KMS-11 (cell line): ENCODE measurements around the gene PCSK2.

Experiments used
- H2AFZ ChIP-seq: fragments of 200-600 bp; sonication (generic); 2 replicates; pipeline ENCODE4 v1.6.1; 2016; ENCODE audit warnings: antibody characterized with exemption, mixed run types, low read depth
- H3K27ac ChIP-seq: fragments of 200-600 bp; sonication (generic); 2 replicates; pipeline ENCODE4 v1.6.1; 2016; ENCODE audit warnings: mild to moderate bottlenecking, mixed run types
- H3K27me3 ChIP-seq: fragments of 200-600 bp; sonication (generic); 2 replicates; pipeline ENCODE4 v1.6.1; 2017; ENCODE audit warnings: mild to moderate bottlenecking, low read depth, mixed run types, moderate library complexity; ENCODE audit not compliant: insufficient read depth
- H3K36me3 ChIP-seq: fragments of 200-600 bp; sonication (generic); 2 replicates; pipeline ENCODE4 v1.6.1; 2017; ENCODE audit warnings: mild to moderate bottlenecking, mixed run types; ENCODE audit not compliant: insufficient read depth
- H3K4me1 ChIP-seq: fragments of 200-600 bp; sonication (generic); 2 replicates; pipeline ENCODE4 v1.6.1; 2016; ENCODE audit warnings: mild to moderate bottlenecking, low read depth, mixed run types; ENCODE audit not compliant: poor library complexity, severe bottlenecking
- H3K4me2 ChIP-seq: fragments of 200-600 bp; sonication (generic); 2 replicates; pipeline ENCODE4 v1.7.0; 2016; ENCODE audit warnings: mild to moderate bottlenecking, mixed run types
- H3K4me3 ChIP-seq: fragments of 200-600 bp; sonication (generic); IDR thresholded peaks from 2 replicates; pipeline ENCODE4 v1.6.1; 2017; ENCODE audit warnings: low read depth, low read length, mixed read lengths; ENCODE audit not compliant: insufficient read depth
- H3K79me2 ChIP-seq: fragments of 200-600 bp; sonication (generic); 2 replicates; pipeline ENCODE4 v1.6.1; 2016; ENCODE audit warnings: low read depth, mixed run types; ENCODE audit not compliant: insufficient read depth
- H3K9ac ChIP-seq: fragments of 200-600 bp; sonication (generic); 2 replicates; pipeline ENCODE4 v1.6.1; 2016; ENCODE audit warnings: mild to moderate bottlenecking, mixed run types
- H4K20me1 ChIP-seq: fragments of 200-600 bp; sonication (generic); 2 replicates; pipeline ENCODE4 v1.6.1; 2016; ENCODE audit warnings: mild to moderate bottlenecking, mixed run types; ENCODE audit not compliant: insufficient read depth
- CTCF ChIP-seq: fragments of 200-600 bp; sonication (generic); conservative IDR thresholded peaks from 2 replicates; pipeline ENCODE4 v1.6.1; 2017; ENCODE audit warnings: low read depth, mild to moderate bottlenecking, antibody characterized with exemption, low read length, moderate library complexity, mixed read lengths

Gene PCSK2

DNA sequence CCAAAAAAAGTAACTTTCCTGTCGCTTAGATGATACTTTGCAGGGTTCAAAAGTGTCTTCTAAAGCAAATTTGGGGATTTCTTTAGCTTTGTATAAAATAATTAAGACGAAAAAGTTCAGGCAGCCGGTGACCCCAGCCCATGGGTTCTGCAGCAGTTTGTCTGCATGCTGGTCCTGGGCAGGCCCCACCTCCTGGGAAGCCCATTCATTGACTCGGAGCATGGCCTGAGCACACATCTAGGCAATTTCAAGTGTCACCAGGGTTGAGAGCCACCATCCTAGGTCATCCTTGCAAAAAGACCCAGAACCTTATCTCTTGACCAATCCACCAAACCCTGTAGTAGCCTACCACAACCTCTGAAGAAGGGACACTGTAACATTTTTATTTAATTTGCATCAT lies 283.7 kb downstream of the PCSK2 start:
- Histone ChIP-seq H4K20me1 (no peaks in the 10 kb centered on the region), H3K4me1 (peaks cover 3% of the 10 kb centered on the region), H3K4me2 (no peak overlapping the region), H2AFZ (no peak overlapping the region), H3K9ac (no peak overlapping the region), H3K4me3 (no peak overlapping the region), H3K27ac (no peak overlapping the region), H3K36me3 (no peaks in the 10 kb centered on the region), H3K79me2 (no peaks in the 10 kb centered on the region), H3K27me3 (no peaks in the 10 kb centered on the region)
- TF ChIP-seq CTCF, result no peak

- Histone ChIP-seq H3K9ac (no peak overlapping the region), H3K79me2 (no peaks in the 10 kb centered on the region), H2AFZ (no peak overlapping the region), H3K4me2 (no peak overlapping the region), H3K27me3 (no peaks in the 10 kb centered on the region), H4K20me1 (no peaks in the 10 kb centered on the region), H3K27ac (no peak overlapping the region), H3K4me1 (no peaks in the 10 kb centered on the region), H3K36me3 (no peaks in the 10 kb centered on the region), H3K4me3 (no peak overlapping the region)
- TF ChIP-seq CTCF, result no peak
These were observed 284.6 kb downstream of the PCSK2 start for GRCh38 chr20:17511401-17511800.

- Histone ChIP-seq H3K4me3 (no peak overlapping the region), H3K27ac (no peak overlapping the region), H3K4me2 (no peak overlapping the region), H3K79me2 (no peaks in the 10 kb centered on the region), H3K27me3 (no peaks in the 10 kb centered on the region), H3K9ac (no peak overlapping the region), H3K36me3 (no peaks in the 10 kb centered on the region), H2AFZ (no peak overlapping the region), H3K4me1 (no peaks in the 10 kb centered on the region), H4K20me1 (no peaks in the 10 kb centered on the region)
- no peak for TF ChIP-seq CTCF
These were observed 287.1 kb downstream of the PCSK2 start for GRCh38 chr20:17513939-17514338.

DNA sequence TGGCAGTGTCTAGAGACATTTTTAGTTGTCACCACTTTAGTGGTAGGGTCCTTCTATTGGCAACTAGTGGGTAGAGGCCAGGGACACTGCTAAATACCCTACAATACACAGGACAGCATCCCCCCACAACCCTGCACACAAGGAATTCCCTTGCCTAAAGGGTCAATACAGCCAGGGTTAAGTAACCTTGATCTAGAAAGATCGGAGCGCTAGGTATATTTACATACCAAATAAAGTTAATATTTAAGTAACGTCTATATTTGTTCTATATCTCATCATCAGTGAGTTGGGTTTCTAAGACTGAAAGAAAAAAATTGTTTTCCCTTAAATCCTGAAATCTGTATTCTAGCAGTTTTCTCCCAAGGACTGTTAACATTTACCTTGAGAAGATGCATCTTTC lies 288.2 kb downstream of the PCSK2 start:
- Histone ChIP-seq H3K4me2 (no peak overlapping the region), H3K27ac (no peak overlapping the region), H3K79me2 (no peaks in the 10 kb centered on the region), H3K36me3 (no peaks in the 10 kb centered on the region), H2AFZ (no peak overlapping the region), H3K4me3 (no peak overlapping the region), H3K9ac (no peak overlapping the region), H3K4me1 (no peaks in the 10 kb centered on the region), H3K27me3 (no peaks in the 10 kb centered on the region), H4K20me1 (no peaks in the 10 kb centered on the region)
- TF ChIP-seq CTCF, result no peak
